Heart left ventricle (tissue), 13 donors: ENCODE measurements around the gene SNRNP70.

ENCODE experiments used
- POLR2A ChIP-seq, 2 donors: fragments of 450-650 bp; IDR thresholded peaks; one replicate each; pipeline ENCODE4 v1.6.1; 2017; ENCODE audit warnings: antibody characterized with exemption in 2 of 2, mild to moderate bottlenecking in 2 of 2, moderate library complexity in 2 of 2
- TF ChIP-seq, protein P1 (sequence below), 12 donors: fragments of 200-600 bp; sonication (generic) in 4 of 12; IDR thresholded peaks; one replicate each; pipeline versions ENCODE4 v1.5.0 to v1.8.0; 2018 to 2022; ENCODE audit warnings: antibody characterized with exemption in 12 of 12, mild to moderate bottlenecking in 5 of 12
- donor health status: ischemic (EF 13 %, LVEDD 7.1; RV severe dilation, severe dysfunction).
- donor health status: DM: no; HTN: yes; CAD: no.
- donor health status: DM: no; HTN: no; CAD: no.
- donor health status: ischemic (EF 25% LVEDD 6.9; RV normal size, moderate dysfunction).
- donor health status: ischemic (EF 25% LVEDD 5.7; RV mildly dilated, moderate dysfunction).
- donor health status: ischemic (EF 35%, LVEDD 5.7; RV mildly dilated, moderate dysfunction).
- donor health status: nonischemic (EF 11% LVEDD 7.7; RV severe dilation, severe dysfunction).
- donor health status: DM: yes; HTN: yes; CAD: no.
- donor health status: PGD.
- donor health status: ischemic (EF 29% LVEDD 5.4; RV normal size, mild dysfunction).
- donor health status: nonischemic (EF 23%, LVEDD 6.1; RV moderate dilation, normal function).

DNA sequence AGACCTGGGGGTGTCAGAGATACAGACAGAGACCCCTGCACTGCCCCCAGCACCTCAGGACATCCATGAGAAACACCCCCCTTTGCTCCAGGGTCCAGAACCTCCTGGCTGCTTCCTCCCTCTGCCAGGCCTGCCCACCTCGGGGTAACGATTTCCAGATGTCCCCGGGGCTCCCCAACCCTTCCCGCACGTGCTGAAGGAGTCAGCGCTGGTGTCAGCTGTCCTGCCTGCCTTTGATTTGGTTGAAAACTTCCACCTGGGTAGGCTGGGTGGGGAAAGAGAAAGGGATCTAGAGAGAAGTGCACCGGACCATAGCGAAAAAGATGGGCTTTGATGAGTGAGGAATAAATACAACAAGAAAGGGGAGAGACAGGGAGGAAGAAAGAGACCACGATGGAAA is 26.2 kb upstream of the SNRNP70 start:
- TF ChIP-seq, protein P1, sequence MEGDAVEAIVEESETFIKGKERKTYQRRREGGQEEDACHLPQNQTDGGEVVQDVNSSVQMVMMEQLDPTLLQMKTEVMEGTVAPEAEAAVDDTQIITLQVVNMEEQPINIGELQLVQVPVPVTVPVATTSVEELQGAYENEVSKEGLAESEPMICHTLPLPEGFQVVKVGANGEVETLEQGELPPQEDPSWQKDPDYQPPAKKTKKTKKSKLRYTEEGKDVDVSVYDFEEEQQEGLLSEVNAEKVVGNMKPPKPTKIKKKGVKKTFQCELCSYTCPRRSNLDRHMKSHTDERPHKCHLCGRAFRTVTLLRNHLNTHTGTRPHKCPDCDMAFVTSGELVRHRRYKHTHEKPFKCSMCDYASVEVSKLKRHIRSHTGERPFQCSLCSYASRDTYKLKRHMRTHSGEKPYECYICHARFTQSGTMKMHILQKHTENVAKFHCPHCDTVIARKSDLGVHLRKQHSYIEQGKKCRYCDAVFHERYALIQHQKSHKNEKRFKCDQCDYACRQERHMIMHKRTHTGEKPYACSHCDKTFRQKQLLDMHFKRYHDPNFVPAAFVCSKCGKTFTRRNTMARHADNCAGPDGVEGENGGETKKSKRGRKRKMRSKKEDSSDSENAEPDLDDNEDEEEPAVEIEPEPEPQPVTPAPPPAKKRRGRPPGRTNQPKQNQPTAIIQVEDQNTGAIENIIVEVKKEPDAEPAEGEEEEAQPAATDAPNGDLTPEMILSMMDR (IDR thresholded peaks at IDR 0.05) = no peak
- TF ChIP-seq POLR2A (IDR thresholded peaks at IDR 0.05) = no peak
